Liver (tissue), 9 donors: ENCODE results near the gene DSG2. TPM values are rescaled to one million over a fixed set of nuclear protein-coding genes. Genes with fewer than 3 reads are reported as not detected.

ENCODE experiments used
- DNase-seq: peaks from one replicate; pipeline ENCODE4 v3.0.0-alpha.2; 2017; ENCODE audit warnings: low spot score
- H3K27ac ChIP-seq, 2 donors: one replicate each; pipeline ENCODE4 v1.7.0; 2013; ENCODE audit warnings: inconsistent platforms in 2 of 2, low read length in 2 of 2, control low read depth in 1 of 2, low read depth in 1 of 2, mild to moderate bottlenecking in 1 of 2
- H3K27me3 ChIP-seq, 4 donors: one replicate each; pipeline versions ENCODE4 v1.6.1 to v1.7.0; 2013; ENCODE audit warnings: low read length in 3 of 4, inconsistent platforms in 1 of 4, mild to moderate bottlenecking in 1 of 4, moderate library complexity in 1 of 4; ENCODE audit not compliant: control insufficient read depth in 4 of 4, insufficient read depth in 4 of 4
- H3K36me3 ChIP-seq, 4 donors: one replicate each; pipeline versions ENCODE4 v1.6.1 to v1.7.0; 2013; ENCODE audit warnings: low read length in 3 of 4, mild to moderate bottlenecking in 3 of 4, low read depth in 1 of 4, moderate library complexity in 1 of 4; ENCODE audit not compliant: control insufficient read depth in 4 of 4, insufficient read depth in 3 of 4
- H3K4me1 ChIP-seq, 4 donors: one replicate each; pipeline versions ENCODE4 v1.6.1 to v1.7.0; 2013; ENCODE audit warnings: low read length in 3 of 4, mild to moderate bottlenecking in 3 of 4, moderate library complexity in 1 of 4; ENCODE audit not compliant: control insufficient read depth in 4 of 4, insufficient read depth in 4 of 4
- H3K4me3 ChIP-seq, 3 donors: one replicate each; pipeline versions ENCODE4 v1.6.1 to v1.7.0; 2013; ENCODE audit warnings: low read length in 3 of 3, control low read depth in 1 of 3, low read depth in 1 of 3, mild to moderate bottlenecking in 1 of 3
- H3K9ac ChIP-seq, 2 donors: one replicate each; pipeline ENCODE4 v1.7.0; 2013; ENCODE audit warnings: low read length in 2 of 2, mild to moderate bottlenecking in 2 of 2, moderate library complexity in 2 of 2, control low read depth in 1 of 2, low read depth in 1 of 2
- H3K9me3 ChIP-seq, 4 donors: one replicate each; pipeline versions ENCODE4 v1.6.1 to v1.7.0; 2013; ENCODE audit warnings: low read length in 3 of 4; ENCODE audit not compliant: control insufficient read depth in 4 of 4
- ATF3 ChIP-seq: IDR thresholded peaks from 2 replicates; pipeline ENCODE4 v1.6.1; 2016; ENCODE audit warnings: antibody characterized with exemption
- CTCF ChIP-seq: fragments of 150-350 bp; IDR thresholded peaks from 2 replicates; pipeline ENCODE4 v1.5.1; 2017; ENCODE audit warnings: improper control_type of control experiment, low read depth, low read length; ENCODE audit not compliant: missing input control
- EGR1 ChIP-seq, 2 donors: IDR thresholded peaks; 2 replicates each; pipeline ENCODE4 v1.6.1; 2016 to 2018; ENCODE audit warnings: antibody characterized with exemption in 2 of 2, low read depth in 2 of 2
- FOXA1 ChIP-seq: IDR thresholded peaks from 2 replicates; pipeline ENCODE4 v1.6.1; 2016; ENCODE audit warnings: antibody characterized with exemption
- FOXA2 ChIP-seq: IDR thresholded peaks from 2 replicates; pipeline ENCODE4 v1.6.1; 2016; ENCODE audit warnings: antibody characterized with exemption
- GABPA ChIP-seq, 2 donors: IDR thresholded peaks in 1 of 2; conservative IDR thresholded peaks in 1 of 2; 2 replicates each; pipeline ENCODE4 v1.6.1; 2016; ENCODE audit warnings: antibody characterized with exemption in 2 of 2, mild to moderate bottlenecking in 1 of 2, moderate library complexity in 1 of 2
- HNF4A ChIP-seq, 2 donors: conservative IDR thresholded peaks; 2 replicates each; pipeline ENCODE4 v1.6.1; 2016; ENCODE audit warnings: antibody characterized with exemption in 2 of 2, mild to moderate bottlenecking in 2 of 2
- HNF4G ChIP-seq: IDR thresholded peaks from 2 replicates; pipeline ENCODE4 v1.6.1; 2016; ENCODE audit warnings: antibody characterized with exemption
- JUND ChIP-seq, 2 donors: IDR thresholded peaks; 2 replicates each; pipeline ENCODE4 v1.6.1; 2016; ENCODE audit warnings: antibody characterized with exemption in 2 of 2
- MAX ChIP-seq: IDR thresholded peaks from 2 replicates; pipeline ENCODE4 v1.6.1; 2016; ENCODE audit warnings: antibody characterized with exemption
- NR2F2 ChIP-seq: IDR thresholded peaks from 2 replicates; pipeline ENCODE4 v1.6.1; 2016; ENCODE audit warnings: antibody characterized with exemption
- RAD21 ChIP-seq, 2 donors: IDR thresholded peaks; 2 replicates each; pipeline ENCODE4 v1.6.1; 2016; ENCODE audit warnings: antibody characterized with exemption in 2 of 2, mild to moderate bottlenecking in 2 of 2
- REST ChIP-seq: IDR thresholded peaks from 2 replicates; pipeline ENCODE4 v1.6.1; 2016; ENCODE audit warnings: antibody characterized with exemption, mild to moderate bottlenecking
- RXRA ChIP-seq, 2 donors: IDR thresholded peaks; 2 replicates each; pipeline ENCODE4 v1.6.1; 2017 to 2018; ENCODE audit warnings: antibody characterized with exemption in 2 of 2, mild to moderate bottlenecking in 1 of 2
- SP1 ChIP-seq: IDR thresholded peaks from 2 replicates; pipeline ENCODE4 v1.6.1; 2018; ENCODE audit warnings: antibody characterized with exemption, mild to moderate bottlenecking
- TAF1 ChIP-seq: conservative IDR thresholded peaks from 2 replicates; pipeline ENCODE4 v1.6.1; 2016; ENCODE audit warnings: antibody characterized with exemption, mild to moderate bottlenecking
- YY1 ChIP-seq: IDR thresholded peaks from 2 replicates; pipeline ENCODE4 v1.6.1; 2016; ENCODE audit warnings: antibody characterized with exemption, mild to moderate bottlenecking
- ZBTB33 ChIP-seq: IDR thresholded peaks from 2 replicates; pipeline ENCODE4 v1.6.1; 2016; ENCODE audit warnings: antibody characterized with exemption
- WGBS: extraction: QIAGEN DNeasy Blood & Tissue Kit; methylation state at CpG from one replicate; pipeline ENCODE4 v1.1.7; 2013; 5-methylcytosine and 5-hydroxymethylcytosine counted together
- polyA plus RNA-seq, 2 donors: library from polyadenylated mRNA; stranded (reverse) in 1 of 2; unstranded in 1 of 2; fragments of 200-250 nt in 1 of 2; fragments of >200 nt in 1 of 2; fragmentation: Nextera tagmentation in 1 of 2; extraction: Ambion mirVana in 1 of 2; gene quantifications; one replicate each; pipeline versions ENCODE4 v1.2.1 to v1.2.3, GENCODE V29; 2013 to 2015
- total RNA-seq, 2 donors: library from RNA; depleted of rRNA; stranded (reverse); fragments of >200 nt; gene quantifications; one replicate each; pipeline ENCODE4 v1.2.3, GENCODE V29; 2014
- donor health status: healthy.
- donor health status: healthy.
- donor health status: healthy.
- donor health status: healthy.
- donor health status: healthy.

Gene DSG2
- total and polyA plus RNA-seq, 4 donors: 5.4 to 13.9 (median 9.6) TPM

- Histone ChIP-seq H3K4me3 (no peak overlapping the region), H3K36me3 (no peaks in the 10 kb centered on the region), H3K4me1 (no peaks in the 10 kb centered on the region), H3K27me3 (peaks cover 0 to 4% (median 1%) of the 10 kb centered on the region in 4 donors), H3K27ac (no peak overlapping the region), H3K9me3 (no peaks in the 10 kb centered on the region), H3K9ac (no peak overlapping the region)
- no peak for DNase-seq
- TF ChIP-seq NR2F2: no peak
- TF ChIP-seq FOXA2: no peak
- no peak for TF ChIP-seq ATF3
- WGBS: 91% methylated on average over 9 of the region's 9 CpGs
Measured at GRCh38 chr18:31487246-31488015, 10.5 kb upstream of the DSG2 start.

- no peak overlapping the region for H3K27ac ChIP-seq
- no peak overlapping the region for H3K4me3 ChIP-seq
- no peak overlapping the region for H3K9ac ChIP-seq
- no peaks in the 10 kb centered on the region for H3K4me1 ChIP-seq
- no peak for DNase-seq
- H3K9me3 ChIP-seq: no peaks in the 10 kb centered on the region
- no peak for TF ChIP-seq CTCF
- no peak for TF ChIP-seq FOXA1
- TF ChIP-seq JUND (IDR thresholded peaks at IDR 0.05): no peak
- no peak for TF ChIP-seq ZBTB33
- TF ChIP-seq HNF4G: no peak
- no peak for TF ChIP-seq GABPA (IDR thresholded peaks at IDR 0.05 in 1 of 2, conservative IDR thresholded peaks at IDR 0.05 in 1 of 2)
- no peak for TF ChIP-seq SP1
- TF ChIP-seq YY1: no peak
- TF ChIP-seq MAX: no peak
- no peak for TF ChIP-seq NR2F2
- no peak for TF ChIP-seq RAD21 (IDR thresholded peaks at IDR 0.05)
- TF ChIP-seq RXRA (IDR thresholded peaks at IDR 0.05): no peak
- TF ChIP-seq REST: no peak
- TF ChIP-seq HNF4A (conservative IDR thresholded peaks at IDR 0.05): no peak
- TF ChIP-seq EGR1 (IDR thresholded peaks at IDR 0.05; ENCODE audit: low read depth in 2 of 2): no peak
- no peak for TF ChIP-seq ATF3
- TF ChIP-seq TAF1: no peak
- TF ChIP-seq FOXA2: no peak
- WGBS: 92% methylated on average over 1 of the region's 1 CpG
- no peaks in the 10 kb centered on the region for H3K36me3 ChIP-seq
- H3K27me3 ChIP-seq: peaks cover 0 to 4% (median 1%) of the 10 kb centered on the region in 4 donors
Measured at GRCh38 chr18:31489311-31489710, 8.7 kb upstream of the DSG2 start.
